HG03045 (cell line): ENCODE measurements around the gene TMEM154.

Experiments
- ATAC-seq: cut with Tn5 transposase; IDR thresholded peaks from one replicate; pipeline ENCODE4 v1.9.1; 2021; ENCODE audit warnings: mild to moderate bottlenecking, moderate library complexity; ENCODE audit not compliant: unreplicated experiment

Gene TMEM154

DNA sequence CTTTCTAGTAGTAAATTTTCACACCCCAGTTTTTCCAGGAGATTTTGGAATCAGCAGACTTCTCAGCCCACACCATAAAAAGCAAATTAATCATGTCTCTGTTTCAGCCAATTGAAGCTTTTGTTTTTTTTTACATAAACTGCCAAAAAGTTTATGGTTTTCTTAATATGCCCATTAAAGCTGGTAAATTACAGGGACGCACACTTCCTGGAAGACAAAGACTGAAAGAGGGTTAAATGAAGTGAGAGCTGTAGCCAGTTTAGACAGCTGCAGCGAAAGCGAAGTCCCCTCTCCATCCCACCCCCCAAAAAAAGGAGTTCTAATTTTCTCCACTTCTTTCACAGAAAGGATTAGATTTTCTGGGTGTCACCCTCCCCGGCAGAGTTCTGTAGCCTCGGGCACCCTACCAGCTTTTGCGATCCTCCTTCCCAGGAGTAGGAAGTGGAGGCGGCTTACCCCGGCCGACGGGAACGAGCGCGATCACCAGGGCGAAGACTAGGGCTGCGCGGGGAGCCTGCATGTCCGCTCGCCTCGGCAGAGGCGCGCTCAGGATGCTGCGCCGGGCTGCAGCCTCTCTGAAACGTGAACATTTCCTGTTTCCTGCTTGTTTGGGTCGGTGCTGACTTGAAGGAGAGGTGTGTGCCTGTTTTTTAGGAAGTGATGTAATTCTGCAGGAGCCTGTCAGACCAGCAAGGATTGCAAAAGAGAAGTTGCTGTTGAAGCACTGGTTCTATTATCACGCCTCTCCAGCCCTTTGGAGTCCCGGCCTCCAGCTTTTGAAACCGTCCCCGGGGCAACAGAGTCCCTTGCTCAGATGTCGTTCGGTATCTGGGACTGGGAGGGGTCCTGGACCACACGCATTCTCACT is at the start of gene TMEM154:
Gene TMEM154, minus strand, starts transcription at position 584 of the 868 bp plus-strand sequence. Its CDS starts 64 bp downstream, at position 520.
- peak; percentile 65 for ATAC-seq

DNA sequence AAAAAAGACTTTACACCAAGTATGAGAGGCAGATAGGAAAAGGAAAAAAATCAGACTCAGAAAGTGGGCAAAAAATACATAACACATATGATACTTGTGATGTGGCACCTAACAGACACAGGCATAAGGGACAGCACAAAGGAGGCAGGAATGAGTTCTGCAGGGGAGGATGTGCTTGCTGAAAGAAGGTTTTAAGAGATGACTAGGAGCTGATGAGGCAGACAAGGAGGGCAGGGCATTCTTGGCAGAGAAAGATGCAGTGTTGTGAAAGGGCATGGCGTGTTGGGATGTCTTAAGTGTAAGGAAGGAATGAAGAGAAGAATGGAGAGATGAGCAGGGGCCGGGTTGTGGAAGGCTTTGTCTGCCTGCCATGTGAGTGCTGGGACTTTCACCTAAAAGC is 49.7 kb upstream of the TMEM154 start:
- ATAC-seq: no peak

GRCh38 chr4:152728343-152728742 is 48.5 kb upstream of the TMEM154 start:
- ATAC-seq: no peak

DNA sequence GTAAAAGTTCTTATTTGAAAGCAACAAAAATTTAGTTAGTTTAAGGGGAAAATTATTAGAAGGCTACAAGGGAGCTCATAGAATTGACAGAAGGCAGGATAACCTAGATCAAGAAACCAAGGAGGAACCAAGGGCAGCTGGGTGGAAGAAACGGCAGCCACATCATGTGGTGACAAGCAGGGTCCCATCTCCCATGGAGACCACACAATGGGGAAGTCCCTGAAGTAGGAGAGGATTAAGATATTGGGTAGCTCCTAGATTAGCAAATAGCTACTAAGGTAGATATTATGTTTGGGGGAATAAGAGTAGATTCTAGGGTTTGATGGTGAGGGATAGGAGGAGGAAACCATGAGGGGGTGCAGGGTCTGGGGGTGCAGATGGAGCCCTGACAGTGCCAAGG is 48.0 kb upstream of the TMEM154 start:
- no peak for ATAC-seq

DNA sequence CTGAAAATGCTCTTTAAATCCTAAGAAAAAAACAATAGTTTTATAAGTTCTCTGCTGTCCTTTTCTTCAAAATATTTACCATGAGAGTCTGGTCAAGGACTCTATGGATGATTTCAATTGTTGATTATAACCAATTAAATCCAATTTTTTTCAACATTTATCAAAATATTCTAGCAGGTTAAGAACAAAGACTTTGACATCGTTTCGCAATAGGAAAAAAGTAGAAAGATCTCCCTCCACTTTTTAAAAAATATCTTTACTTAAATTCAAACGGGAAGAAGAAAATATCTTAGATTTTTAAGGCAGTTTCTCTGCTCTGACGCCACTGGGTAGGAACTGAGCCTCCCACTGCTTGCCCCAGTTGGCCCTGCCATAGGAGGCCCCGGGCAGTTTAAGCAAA is 44.7 kb upstream of the TMEM154 start:
- no peak for ATAC-seq

DNA sequence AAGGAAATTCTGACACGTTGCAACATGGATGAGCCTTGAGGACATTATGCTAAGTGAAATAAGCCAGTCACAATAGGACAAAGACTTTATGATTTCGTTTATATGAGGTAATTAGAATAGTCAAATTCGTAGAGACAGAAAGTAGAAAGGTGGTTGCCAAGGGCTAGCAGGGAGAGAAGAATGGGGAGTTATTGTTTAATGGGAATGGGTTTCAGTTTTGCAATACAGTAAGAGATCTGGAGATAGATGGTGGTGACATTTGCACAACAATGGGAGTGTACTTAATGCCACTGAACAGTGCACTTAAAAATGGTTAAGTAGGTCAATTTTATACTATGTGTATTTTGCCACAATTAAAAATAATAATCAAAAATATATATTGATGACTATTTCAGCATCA is 43.4 kb upstream of the TMEM154 start:
- no peak for ATAC-seq

- no peak for ATAC-seq
Measured at GRCh38 chr4:152719801-152720556, 40.2 kb upstream of the TMEM154 start.

GRCh38 chr4:152719291-152719690 is 39.5 kb upstream of the TMEM154 start:
- ATAC-seq: no peak

- no peak for ATAC-seq
Measured at GRCh38 chr4:152715076-152715475, 35.3 kb upstream of the TMEM154 start.

DNA sequence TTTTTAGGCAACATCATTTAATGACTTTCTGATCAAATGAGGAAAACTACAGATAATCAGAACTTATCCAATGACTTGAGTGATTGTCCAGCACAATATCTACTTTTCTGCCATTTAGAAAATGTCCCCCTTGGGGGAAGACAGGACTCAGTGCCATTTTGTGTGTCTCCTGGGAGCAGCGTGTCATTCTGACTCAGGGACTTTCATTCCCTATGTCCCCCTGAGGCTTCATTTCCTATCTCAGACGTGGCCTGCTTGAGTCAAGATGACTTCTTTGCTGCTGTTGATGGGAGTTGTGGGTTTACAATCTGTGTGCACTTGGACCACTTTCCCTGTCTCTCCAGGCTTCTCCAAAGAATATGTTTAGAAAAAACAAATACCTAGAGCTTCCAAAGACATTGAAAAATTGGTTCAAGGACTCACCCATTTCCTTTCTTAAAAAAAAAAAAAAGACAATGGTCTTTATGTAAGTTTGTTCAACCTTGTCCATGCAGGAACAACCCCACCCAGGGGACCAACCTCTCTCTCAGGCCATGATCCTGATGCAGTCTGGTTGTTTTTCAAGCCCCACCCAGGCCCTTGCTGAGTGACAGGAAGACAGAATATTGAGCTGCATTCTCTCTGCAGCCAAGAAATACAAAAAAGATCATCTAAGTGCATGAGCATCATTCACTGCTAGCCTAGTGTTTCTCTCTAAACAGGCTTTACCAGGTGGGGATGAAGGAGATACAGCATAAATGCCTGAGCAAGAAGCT is 34.3 kb upstream of the TMEM154 start:
- ATAC-seq: no peak

GRCh38 chr4:152709675-152710438 is 30.1 kb upstream of the TMEM154 start:
- no peak for ATAC-seq

GRCh38 chr4:152708796-152709195 is 29.0 kb upstream of the TMEM154 start:
- no peak for ATAC-seq

- ATAC-seq: no peak
Measured at GRCh38 chr4:152708361-152708760, 28.6 kb upstream of the TMEM154 start.

DNA sequence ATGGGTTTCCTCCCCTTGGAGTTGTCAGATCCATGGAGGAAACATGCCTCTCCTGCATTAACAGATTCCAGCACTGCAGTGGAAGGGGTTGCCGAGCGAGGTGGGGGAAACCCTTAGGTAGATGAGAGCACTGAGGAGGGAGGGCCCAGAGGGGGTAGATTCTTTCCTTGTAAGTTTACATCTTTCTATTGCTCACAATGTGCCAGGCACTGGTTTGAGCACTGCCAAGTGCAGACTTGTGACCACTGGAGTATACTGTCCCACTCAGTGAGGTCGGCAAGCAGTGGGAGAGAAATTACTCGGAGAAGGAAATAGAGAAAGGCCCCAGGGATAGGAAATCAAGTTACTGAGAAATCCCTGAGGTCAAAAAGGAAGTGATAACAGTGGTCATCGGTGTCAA is 27.8 kb upstream of the TMEM154 start:
- no peak for ATAC-seq

DNA sequence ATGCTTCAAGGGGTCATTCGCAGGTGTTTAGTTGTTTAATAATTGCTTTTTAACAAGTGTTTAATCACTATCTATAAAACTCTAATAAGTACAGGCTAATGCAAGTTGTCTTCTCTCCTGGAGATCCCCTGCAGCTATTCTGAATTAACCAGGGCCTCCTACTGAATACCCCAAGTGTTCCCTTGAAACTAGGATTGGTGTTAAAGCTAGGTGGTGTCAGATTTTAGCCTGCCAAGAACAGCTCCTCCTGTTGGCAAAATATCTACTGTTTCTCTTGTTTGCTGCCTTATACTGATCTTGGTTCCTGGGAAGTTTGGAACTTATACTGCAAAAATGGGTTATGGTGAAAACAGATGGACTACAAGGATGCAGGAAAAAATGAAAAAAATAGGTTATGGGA is 26.1 kb upstream of the TMEM154 start:
- no peak for ATAC-seq

DNA sequence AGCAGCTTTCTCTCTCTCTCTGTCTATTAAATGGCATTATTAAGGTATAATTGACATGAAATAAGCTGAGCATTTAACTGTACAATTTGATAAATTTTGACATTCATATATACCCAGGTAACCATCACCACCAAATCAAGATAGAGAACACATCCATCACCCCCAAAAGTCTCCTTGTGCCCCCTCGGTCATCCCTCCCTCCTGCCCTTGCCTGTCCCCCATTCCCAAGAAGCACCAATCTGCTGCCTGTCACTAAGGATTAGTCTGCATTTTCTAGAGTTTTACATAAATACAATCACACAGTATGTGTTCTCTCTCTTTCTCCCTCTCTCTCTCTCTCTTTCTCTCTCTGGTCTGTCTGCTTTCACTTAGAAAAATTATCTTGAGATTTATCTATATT is 25.0 kb upstream of the TMEM154 start:
- ATAC-seq: no peak

DNA sequence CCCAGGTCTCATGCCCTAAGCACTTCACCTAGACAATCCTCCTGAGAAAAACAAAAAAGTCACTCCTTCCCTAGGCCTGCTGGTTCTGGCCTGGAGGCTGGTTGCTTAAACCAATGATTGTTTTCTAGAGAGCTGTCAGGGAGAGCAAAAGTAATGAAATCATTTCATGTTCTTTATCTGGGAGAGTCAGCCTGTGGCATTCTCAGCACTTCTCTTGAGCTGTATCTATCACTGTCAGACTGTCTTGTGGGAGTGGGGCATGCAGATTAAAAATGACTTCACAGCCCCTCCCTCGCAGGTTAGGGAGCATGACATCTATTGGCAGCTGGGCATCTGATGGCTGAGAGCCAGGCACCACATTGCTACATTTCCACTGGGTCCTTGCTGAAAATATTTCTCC is 20.4 kb upstream of the TMEM154 start:
- no peak for ATAC-seq

GRCh38 chr4:152699313-152699712 is 19.5 kb upstream of the TMEM154 start:
- no peak for ATAC-seq

DNA sequence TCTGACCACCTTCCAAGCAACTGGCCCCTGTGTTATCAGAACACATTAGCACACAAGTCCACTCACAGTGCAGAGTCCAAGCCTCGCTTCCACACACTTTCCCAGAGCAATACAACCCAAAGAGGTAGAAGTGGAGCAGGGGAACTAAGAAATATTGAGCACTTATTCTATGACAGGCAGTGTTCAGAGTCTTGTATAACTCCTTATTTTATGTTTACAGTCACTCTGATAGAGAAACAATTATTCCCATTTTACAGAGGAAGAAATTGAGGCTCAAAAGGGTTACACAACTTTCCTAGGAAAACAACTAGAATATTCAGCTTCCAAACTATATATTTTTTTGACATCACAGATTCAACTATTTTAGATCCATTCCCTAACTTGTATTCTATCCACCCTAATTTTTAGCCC is 18.3 kb upstream of the TMEM154 start:
- no peak for ATAC-seq

GRCh38 chr4:152697284-152698088 is 17.7 kb upstream of the TMEM154 start:
- ATAC-seq: peak; percentile 6
